HG02610 (cell line): ENCODE data around the gene GPA33.
A peak's percentile ranks its signal among the peaks of the same experiment; 100 is the strongest.

Experiments
- ATAC-seq: cut with Tn5 transposase; IDR thresholded peaks from one replicate; pipeline ENCODE4 v1.9.1; 2021; ENCODE audit warnings: mild to moderate bottlenecking, moderate library complexity; ENCODE audit not compliant: unreplicated experiment

GPA33 gene

GRCh38 chr1:167088746-167089417 lies 1.3 kb downstream of the GPA33 start:
- no peak for ATAC-seq

GRCh38 chr1:167086768-167087167 lies 3.4 kb downstream of the GPA33 start:
- no peak for ATAC-seq

GRCh38 chr1:167086033-167086432 lies 4.1 kb downstream of the GPA33 start:
- no peak for ATAC-seq

GRCh38 chr1:167084757-167085156 lies 5.4 kb downstream of the GPA33 start:
- peak; percentile 57 for ATAC-seq

GRCh38 chr1:167083871-167084270 lies 6.3 kb downstream of the GPA33 start:
- no peak for ATAC-seq

GRCh38 chr1:167083066-167083665 lies 7.0 kb downstream of the GPA33 start:
- ATAC-seq: no peak

- no peak for ATAC-seq
These were observed 7.6 kb downstream of the GPA33 start for GRCh38 chr1:167082511-167083027.

- ATAC-seq: no peak
These were observed 8.5 kb downstream of the GPA33 start for GRCh38 chr1:167081594-167082156.

- no peak for ATAC-seq
These were observed 12.3 kb downstream of the GPA33 start for GRCh38 chr1:167077868-167078210.

- ATAC-seq: no peak
These were observed 12.9 kb downstream of the GPA33 start for GRCh38 chr1:167077128-167077867.

- ATAC-seq: no peak
These were observed 14.0 kb downstream of the GPA33 start for GRCh38 chr1:167076136-167076710.

GRCh38 chr1:167071286-167071685 lies 18.9 kb downstream of the GPA33 start:
- ATAC-seq: no peak

- ATAC-seq: no peak
These were observed 21.4 kb downstream of the GPA33 start for GRCh38 chr1:167068761-167069160.

- no peak for ATAC-seq
These were observed 22.3 kb downstream of the GPA33 start for GRCh38 chr1:167067904-167068303.

- ATAC-seq: peak; percentile 74
These were observed 23.6 kb downstream of the GPA33 start for GRCh38 chr1:167066333-167067122.

GRCh38 chr1:167065471-167065870 lies 24.7 kb downstream of the GPA33 start:
- no peak for ATAC-seq

- no peak for ATAC-seq
These were observed 25.6 kb downstream of the GPA33 start for GRCh38 chr1:167064621-167065020.

- ATAC-seq: no peak
These were observed 29.1 kb downstream of the GPA33 start for GRCh38 chr1:167061073-167061464.

- no peak for ATAC-seq
These were observed 29.8 kb downstream of the GPA33 start for GRCh38 chr1:167060141-167061072.

- no peak for ATAC-seq
These were observed 30.4 kb downstream of the GPA33 start for GRCh38 chr1:167059809-167060107.
